Brain microvascular endothelial cell (primary cell): ENCODE results near the gene INPP5D.

Source experiments
- DNase-seq: peaks from one replicate; pipeline ENCODE4 v3.0.0-alpha.2; 2020
- H3K27ac ChIP-seq: fragments of 250-450 bp; sonication (Bioruptor Pico); 2 replicates; pipeline ENCODE4 v1.5.1; 2020; ENCODE audit warnings: mild to moderate bottlenecking, moderate library complexity
- H3K27me3 ChIP-seq: fragments of 250-450 bp; sonication (Bioruptor Pico); replicated peaks from 2 replicates; pipeline ENCODE4 v1.5.1; 2020; ENCODE audit warnings: mild to moderate bottlenecking
- H3K36me3 ChIP-seq: fragments of 250-450 bp; sonication (Bioruptor Pico); replicated peaks from 2 replicates; pipeline ENCODE4 v1.5.1; 2020; ENCODE audit warnings: mild to moderate bottlenecking
- H3K4me3 ChIP-seq: 2 replicates; pipeline ENCODE4 v1.5.1; 2011; ENCODE audit warnings: low read depth, mild to moderate bottlenecking, control low read depth, low read length, moderate library complexity
- CTCF ChIP-seq: IDR thresholded peaks from 2 replicates; pipeline ENCODE4 v1.5.1; 2011; ENCODE audit warnings: low read depth, mild to moderate bottlenecking, moderate library complexity, low read length, control low read depth, inconsistent platforms; ENCODE audit errors: missing control alignments
- in situ Hi-C: cut with HindIII; loops from 2 replicates; pipeline ENCODE4 v1.10.0; 2017; ENCODE audit warnings: low sequenced_read_pairs, low pct_ligation_motif_present

Gene INPP5D

GRCh38 chr2:233164967-233165366 lies 104.8 kb downstream of the INPP5D start:
- in situ Hi-C loops: no loop called here
- Histone ChIP-seq H3K27ac (no peak overlapping the region), H3K4me3 (no peak overlapping the region), H3K36me3 (no peaks in the 10 kb centered on the region), H3K27me3 (no peaks in the 10 kb centered on the region)
- DNase-seq: no peak
- TF ChIP-seq CTCF: no peak

DNA sequence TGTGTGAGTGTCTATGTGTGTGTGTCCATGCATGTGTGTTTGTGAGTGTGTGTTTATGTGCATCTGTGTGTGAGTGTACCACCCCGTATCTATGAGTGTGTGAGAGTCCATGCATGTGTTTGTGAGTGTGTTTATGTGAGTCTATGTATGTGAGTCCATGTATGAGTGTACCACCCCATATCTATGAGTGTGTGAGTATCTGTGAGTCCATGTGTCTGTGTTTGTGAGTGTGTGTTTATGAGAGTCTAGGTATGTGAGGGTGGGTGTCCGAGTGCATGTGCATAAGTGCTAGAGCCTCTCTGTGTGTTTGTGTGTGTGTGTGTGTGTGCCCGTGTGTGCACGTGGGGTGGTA lies 105.4 kb downstream of the INPP5D start:
- TF ChIP-seq CTCF: no peak
- DNase-seq: no peak
- H3K27me3 ChIP-seq: no peaks in the 10 kb centered on the region
- H3K36me3 ChIP-seq: no peaks in the 10 kb centered on the region
- H3K27ac ChIP-seq: no peak overlapping the region
- in situ Hi-C loops: no loop called here
- no peak overlapping the region for H3K4me3 ChIP-seq

DNA sequence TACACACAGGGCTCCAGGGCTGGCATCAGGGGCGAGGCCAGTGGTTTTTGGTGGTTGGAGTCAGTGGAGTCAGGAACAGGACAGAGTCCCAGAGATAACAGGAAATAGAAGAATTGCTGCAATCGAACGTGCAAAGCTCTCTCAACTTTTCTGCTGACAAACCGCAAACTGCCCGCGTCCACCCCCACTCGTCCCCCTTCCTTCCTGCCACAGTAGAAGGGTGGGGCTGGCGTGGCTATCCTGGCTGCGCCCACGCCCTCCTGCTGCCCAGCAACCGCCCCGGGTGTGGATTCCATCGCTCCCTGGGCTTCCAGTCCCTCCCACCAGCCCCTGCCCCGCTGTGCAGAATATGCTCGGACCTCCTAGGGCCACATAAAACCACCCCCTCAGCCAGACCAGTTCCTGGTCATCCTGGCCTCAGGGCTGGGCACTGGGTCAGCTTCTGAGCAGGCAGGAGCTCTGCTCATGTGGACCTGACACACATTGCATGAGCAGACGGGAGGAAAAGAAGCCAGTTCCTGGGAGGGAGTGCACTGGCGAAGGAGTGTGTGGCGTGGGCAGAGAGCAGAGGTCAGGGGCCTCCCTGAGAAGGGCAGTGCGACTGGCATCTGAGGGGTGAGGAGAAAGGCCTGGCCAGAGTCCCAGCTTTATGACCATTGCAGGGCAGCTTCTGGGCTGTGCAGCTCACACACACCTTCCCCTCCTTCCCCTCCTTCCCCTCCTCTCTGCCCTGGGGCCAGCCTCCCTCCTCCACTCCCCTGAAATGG lies 105.9 kb downstream of the INPP5D start:
- Histone ChIP-seq H3K27ac (no peak overlapping the region), H3K36me3 (no peaks in the 10 kb centered on the region)
- TF ChIP-seq CTCF: no peak

GRCh38 chr2:233168445-233168844 lies 108.3 kb downstream of the INPP5D start:
- Histone ChIP-seq H3K27me3 (no peaks in the 10 kb centered on the region), H3K27ac (no peak overlapping the region), H3K36me3 (no peaks in the 10 kb centered on the region), H3K4me3 (no peak overlapping the region)
- no peak for TF ChIP-seq CTCF
- in situ Hi-C loops: no loop called here
- DNase-seq: no peak

More for the DNA sequence above, 105.9 kb downstream of the INPP5D start:
- H3K27me3 ChIP-seq: no peaks in the 10 kb centered on the region
- in situ Hi-C loops: no loop called here
- DNase-seq: peak; percentile 2
- no peak overlapping the region for H3K4me3 ChIP-seq

GRCh38 chr2:233168919-233169318 lies 108.8 kb downstream of the INPP5D start:
- in situ Hi-C loops: no loop called here
- H3K36me3 ChIP-seq: no peaks in the 10 kb centered on the region
- no peak overlapping the region for H3K27ac ChIP-seq
- no peak for TF ChIP-seq CTCF
- no peak overlapping the region for H3K4me3 ChIP-seq
- no peaks in the 10 kb centered on the region for H3K27me3 ChIP-seq
- no peak for DNase-seq

- H3K27me3 ChIP-seq: no peaks in the 10 kb centered on the region
- in situ Hi-C loops: no loop called here
- H3K36me3 ChIP-seq: no peaks in the 10 kb centered on the region
- H3K4me3 ChIP-seq: no peak overlapping the region
- H3K27ac ChIP-seq: no peak overlapping the region
- DNase-seq: no peak
- TF ChIP-seq CTCF: no peak
Measured at GRCh38 chr2:233171344-233171743, 111.2 kb downstream of the INPP5D start.
